T follicular helper cell (primary cell): Measurements from ENCODE around the gene SLC5A11.
"Not testable (repeated sequence)": the region's sequence is repeated elsewhere in the genome, so short reads cannot be mapped to it uniquely, and the experiment has no call there.

Source experiments
- DNase-seq: peaks from one replicate; pipeline ENCODE4 v3.0.0-alpha.2; 2020; ENCODE audit warnings: low read depth
- total RNA-seq, 2 experiments: gene quantifications; one replicate each; lab custom pipeline; 2026; lab: John Stamatoyannopoulos, UW

The SLC5A11 gene
- total RNA-seq = 0.35 to 0.72 reads per million in 2 experiments

GRCh38 chr16:24845726-24846547, at the start of gene SLC5A11:
Gene SLC5A11 (plus strand): TSS chr16:24845963. CDS start chr16:24858644, 12,681 bp downstream.
- DNase-seq = no peak

DNA sequence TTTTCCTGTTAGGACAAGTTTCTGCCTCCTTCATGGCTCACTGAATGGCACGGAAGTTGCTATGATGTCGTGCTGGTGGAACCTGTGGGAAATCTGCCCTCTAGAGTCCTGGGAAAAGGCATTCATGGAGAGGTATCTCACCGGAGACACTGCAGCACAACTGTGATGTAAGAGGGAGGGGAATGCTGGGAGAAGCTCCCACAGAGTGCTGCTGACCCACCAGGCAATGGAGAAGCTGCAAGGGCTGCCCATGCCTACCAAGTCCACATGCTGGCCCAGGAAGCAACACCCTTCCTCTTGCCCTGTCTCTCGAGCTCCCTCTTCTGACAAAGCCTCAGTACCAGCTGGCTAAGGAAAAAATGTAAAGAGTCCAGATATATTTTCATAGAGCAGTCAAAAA, 45.2 kb upstream of the SLC5A11 start:
- DNase-seq = no peak

GRCh38 chr16:24801761-24802302, 43.9 kb upstream of the SLC5A11 start:
- DNase-seq = no peak

DNA sequence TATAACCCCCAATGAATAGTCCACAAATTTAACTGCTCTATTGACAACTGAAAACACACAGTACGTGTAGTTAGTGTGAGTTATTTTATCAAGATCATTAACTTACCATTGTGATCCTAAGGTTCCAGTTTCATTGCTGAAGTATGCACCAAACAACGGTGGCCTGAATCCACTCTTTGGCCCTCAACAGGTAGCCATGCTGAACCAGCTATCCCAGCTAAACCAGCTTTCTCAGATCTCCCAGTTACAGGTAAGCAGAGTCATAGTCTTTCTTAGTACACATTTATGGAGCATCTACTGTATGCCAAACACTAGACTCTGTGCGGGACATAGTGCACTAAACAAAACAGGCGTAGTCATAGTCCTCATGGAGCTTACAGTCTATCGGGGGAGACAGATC, 40.3 kb upstream of the SLC5A11 start:
- no peak for DNase-seq

GRCh38 chr16:24807301-24807700, 38.5 kb upstream of the SLC5A11 start:
- no peak for DNase-seq

DNA sequence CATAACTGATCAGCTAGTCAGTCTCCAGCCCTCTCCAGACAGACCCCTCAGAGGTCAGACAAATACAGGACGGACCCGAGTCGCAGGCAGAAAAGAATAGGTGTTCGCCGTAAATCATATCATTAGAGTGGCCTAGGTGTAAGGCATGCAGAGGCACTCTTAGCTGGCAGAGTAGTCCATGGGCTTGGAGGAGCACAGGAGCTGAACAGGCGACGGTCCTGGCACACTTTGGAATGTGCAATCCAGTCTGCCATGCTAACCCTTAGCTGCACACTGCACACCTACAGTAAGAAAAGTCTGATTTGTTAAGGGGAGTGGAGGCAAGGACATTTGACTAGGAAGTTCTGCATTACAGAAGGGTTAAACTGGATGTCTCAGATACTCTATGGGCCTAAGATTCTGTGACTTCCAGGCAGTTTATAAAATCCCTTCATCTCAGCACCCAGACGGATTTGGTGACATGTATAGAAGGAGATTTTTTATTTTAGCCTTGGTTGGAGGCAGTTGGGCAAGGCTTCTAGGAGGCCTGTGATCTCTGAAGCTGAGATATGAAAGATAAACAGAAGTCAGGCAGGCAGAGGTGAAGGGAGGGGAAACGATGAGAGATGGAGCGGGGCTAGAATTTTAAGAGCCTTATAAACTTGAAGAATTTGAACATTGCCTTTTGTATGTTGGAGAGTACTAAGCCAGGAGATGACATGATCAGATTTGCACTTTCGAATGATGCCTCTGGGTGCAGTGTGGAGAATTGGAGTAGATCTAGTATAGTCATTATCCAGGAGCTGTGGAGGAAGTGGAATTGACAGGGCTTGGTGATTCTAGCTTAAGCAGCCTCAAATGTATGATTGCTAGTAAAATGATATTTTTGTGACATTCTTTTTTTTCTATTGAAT, 34.6 kb upstream of the SLC5A11 start:
- no peak for DNase-seq

GRCh38 chr16:24812813-24813212, 33.0 kb upstream of the SLC5A11 start:
- DNase-seq = not testable (repeated sequence)

- DNase-seq = no peak
Measured at GRCh38 chr16:24815021-24815420, 30.7 kb upstream of the SLC5A11 start.

GRCh38 chr16:24816688-24817087, 29.1 kb upstream of the SLC5A11 start:
- DNase-seq = no peak

DNA sequence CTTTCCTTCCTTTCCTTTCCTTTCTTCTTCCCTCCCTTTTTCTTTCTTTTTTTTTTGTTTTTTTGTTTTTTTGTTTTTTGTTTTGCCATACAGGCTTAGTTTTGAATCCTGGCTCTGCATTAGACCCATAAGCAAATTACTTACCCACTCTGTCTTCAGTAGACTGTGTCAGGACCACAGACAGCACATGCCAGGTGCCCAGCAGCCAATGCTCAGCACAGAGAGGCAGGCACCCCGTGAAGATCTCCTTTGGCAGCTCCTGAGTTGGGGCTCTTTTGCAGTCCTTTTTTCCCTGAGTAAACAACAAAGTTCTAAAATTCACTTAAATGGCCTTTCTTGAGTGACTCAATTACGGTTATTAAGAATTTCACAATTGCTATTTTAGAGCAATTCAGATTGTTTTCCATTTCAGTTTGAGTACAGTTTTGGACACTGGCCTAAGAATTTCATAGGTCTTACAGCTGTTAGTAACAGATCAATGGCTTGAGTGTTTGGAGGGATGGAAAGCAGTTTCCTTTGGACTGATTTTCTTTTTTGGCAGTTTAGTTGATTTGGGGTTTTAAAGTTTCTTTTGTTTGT, 26.2 kb upstream of the SLC5A11 start:
- no peak for DNase-seq

- no peak for DNase-seq
Measured at GRCh38 chr16:24820522-24820921, 25.2 kb upstream of the SLC5A11 start.

GRCh38 chr16:24821129-24821528, 24.6 kb upstream of the SLC5A11 start:
- DNase-seq = no peak

- no peak for DNase-seq
Measured at GRCh38 chr16:24822542-24822941, 23.2 kb upstream of the SLC5A11 start.

DNA sequence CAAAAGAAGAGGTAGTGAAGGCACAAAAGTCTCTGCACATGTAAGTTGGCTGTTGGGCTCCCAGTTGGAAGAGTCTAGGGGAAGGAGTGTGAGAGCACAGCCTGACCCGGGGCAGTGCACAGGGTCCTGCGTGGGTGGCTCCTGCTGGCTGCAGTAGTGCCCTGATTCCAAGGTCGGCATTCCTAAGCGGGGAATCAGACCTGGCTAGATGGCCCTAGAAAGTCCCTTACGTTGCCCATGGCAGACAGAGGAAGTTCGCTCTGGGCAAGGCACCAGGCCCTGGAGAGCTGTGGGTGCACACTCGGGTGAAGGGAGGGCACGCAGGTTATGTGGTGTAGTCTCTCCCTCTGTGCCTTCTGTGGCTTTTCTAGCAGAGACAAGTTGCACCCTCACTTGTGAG, 22.8 kb upstream of the SLC5A11 start:
- DNase-seq = no peak

GRCh38 chr16:24825696-24826095, 20.1 kb upstream of the SLC5A11 start:
- DNase-seq = no peak

GRCh38 chr16:24826096-24826690, 19.6 kb upstream of the SLC5A11 start:
- no peak for DNase-seq

DNA sequence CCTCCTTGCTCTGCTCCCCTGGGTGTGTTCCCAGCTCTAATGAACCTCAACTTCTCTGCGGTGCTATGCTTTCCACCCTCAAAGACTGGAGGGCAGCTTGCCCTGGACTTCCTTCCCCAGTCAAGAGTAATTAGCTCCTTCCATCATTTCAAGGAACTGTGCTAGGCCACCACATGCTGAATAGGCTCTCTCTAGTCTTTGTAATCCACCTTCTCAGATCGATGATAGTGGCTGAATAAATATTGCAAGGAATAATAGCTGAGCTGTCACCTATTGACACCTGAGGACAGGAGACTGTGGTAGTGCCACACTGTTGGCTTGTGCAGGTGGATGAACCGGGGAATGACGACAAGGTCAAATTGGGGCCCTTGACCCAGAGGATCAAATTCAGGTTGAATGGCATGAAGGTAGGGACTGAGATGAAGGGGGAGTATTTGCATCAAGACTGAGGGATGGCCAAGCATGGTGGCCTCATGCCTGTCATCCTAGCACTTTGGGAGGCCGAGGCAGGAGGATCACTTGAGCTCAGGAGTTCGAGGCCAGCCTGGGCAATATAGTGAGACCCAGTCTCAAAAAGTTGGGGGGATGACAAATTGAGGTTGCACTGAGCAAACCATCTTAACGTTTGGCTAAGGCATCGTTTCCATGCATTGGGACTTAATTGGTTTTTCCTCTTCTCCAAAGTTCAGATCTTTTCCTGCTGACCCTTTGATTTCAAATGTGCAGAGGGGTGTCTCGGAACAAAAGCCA, 18.8 kb upstream of the SLC5A11 start:
- DNase-seq = no peak

GRCh38 chr16:24829153-24829552, 16.6 kb upstream of the SLC5A11 start:
- DNase-seq = no peak

DNA sequence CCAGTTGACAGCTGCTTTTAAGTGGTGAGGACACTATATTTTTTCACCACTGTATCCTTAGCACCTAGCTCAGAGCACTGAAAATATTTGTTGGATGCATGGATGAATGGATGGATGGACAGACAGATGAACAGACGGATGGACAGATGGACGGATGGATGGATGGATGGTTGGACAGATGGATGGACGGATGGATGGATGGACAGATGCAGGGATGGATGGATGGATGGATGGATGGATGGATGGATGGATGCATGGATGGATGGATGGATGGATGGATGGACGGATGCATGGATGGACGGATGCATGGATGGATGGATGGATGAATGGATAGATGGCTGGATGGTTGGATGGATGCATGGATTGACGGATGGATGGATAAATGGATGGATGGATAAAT, 12.4 kb upstream of the SLC5A11 start:
- DNase-seq = no peak

- DNase-seq = no peak
Measured at GRCh38 chr16:24834459-24835335, 11.1 kb upstream of the SLC5A11 start.
